Measurements from ENCODE around the gene TRIO. TPM values are rescaled to one million over a fixed set of nuclear protein-coding genes. Genes with fewer than 3 reads are reported as not detected.

Gene TRIO
- total RNA-seq, 6 donors from 2014 or later: 138 to 408 (median 156) TPM

GRCh38 chr5:14215901-14216300 is 72.8 kb downstream of the TRIO start:
- no peak for DNase-seq
- H3K4me3 ChIP-seq: no peak overlapping the region
- H3K9me3 ChIP-seq: no peaks in the 10 kb centered on the region
- WGBS, 2 donors: 94 to 95% methylated on average over 6 of the region's 6 CpGs
- TF ChIP-seq CTCF (IDR thresholded peaks at IDR 0.05): no peak
- TF ChIP-seq EP300 (IDR thresholded peaks at IDR 0.05): no peak
- TF ChIP-seq POLR2AphosphoS5 (IDR thresholded peaks at IDR 0.05): no peak
- TF ChIP-seq POLR2A (IDR thresholded peaks at IDR 0.05): no peak
- no peaks in the 10 kb centered on the region for H3K27me3 ChIP-seq
- ATAC-seq (ENCODE audit: low FRiP score in 2 of 2): no peak
- H3K4me1 ChIP-seq: peaks cover 45 to 72% (median 54%) of the 10 kb centered on the region in 4 donors
- peak overlapping the region in 1 of 4 donors; percentile 19 for H3K27ac ChIP-seq
- H3K36me3 ChIP-seq: no peaks in the 10 kb centered on the region

GRCh38 chr5:14216372-14216771 is 73.2 kb downstream of the TRIO start:
- peak overlapping the region in 3 of 4 donors; percentile 17 to 58 (median 19) for H3K27ac ChIP-seq
- 97% methylated on average over 2 of the region's 2 CpGs for WGBS, 2 donors
- TF ChIP-seq POLR2AphosphoS5 (IDR thresholded peaks at IDR 0.05) (no peak), CTCF (IDR thresholded peaks at IDR 0.05) (no peak), EP300 (IDR thresholded peaks at IDR 0.05) (no peak), POLR2A (IDR thresholded peaks at IDR 0.05) (no peak)

GRCh38 chr5:14216902-14217301 is 73.8 kb downstream of the TRIO start:
- ATAC-seq (ENCODE audit: low FRiP score in 2 of 2) (peak; percentile 52 to 85), DNase-seq (peak in 1 of 2 donors; percentile 69)
- H3K27ac ChIP-seq: peak overlapping the region; percentile 58 to 82 (median 66)
- H3K4me1 ChIP-seq: peaks cover 49 to 73% (median 53%) of the 10 kb centered on the region in 4 donors
- no peak overlapping the region for H3K4me3 ChIP-seq
- H3K36me3 ChIP-seq: no peaks in the 10 kb centered on the region
- WGBS, 2 donors: 83 to 84% methylated on average over 5 to 7 of the region's 7 CpGs
- TF ChIP-seq EP300 (IDR thresholded peaks at IDR 0.05) (peak in 1 of 4 donors; percentile 42), POLR2A (IDR thresholded peaks at IDR 0.05) (no peak), POLR2AphosphoS5 (IDR thresholded peaks at IDR 0.05) (peak in 1 of 2 donors; percentile 31)
- H3K27me3 ChIP-seq: no peaks in the 10 kb centered on the region
- H3K9me3 ChIP-seq: no peaks in the 10 kb centered on the region

More at GRCh38 chr5:14216372-14216771, 73.2 kb downstream of the TRIO start:
- Histone ChIP-seq H3K4me3 (no peak overlapping the region), H3K4me1 (peaks cover 49 to 76% (median 53%) of the 10 kb centered on the region in 4 donors), H3K9me3 (no peaks in the 10 kb centered on the region), H3K27me3 (no peaks in the 10 kb centered on the region), H3K36me3 (no peaks in the 10 kb centered on the region)
- no peak for DNase-seq
- no peak for ATAC-seq (ENCODE audit: low FRiP score in 2 of 2)

GRCh38 chr5:14217587-14217986 is 74.4 kb downstream of the TRIO start:
- Histone ChIP-seq H3K27me3 (no peaks in the 10 kb centered on the region), H3K4me3 (no peak overlapping the region), H3K4me1 (peaks cover 43 to 72% (median 51%) of the 10 kb centered on the region in 4 donors), H3K9me3 (no peaks in the 10 kb centered on the region), H3K36me3 (no peaks in the 10 kb centered on the region), H3K27ac (peak overlapping the region; percentile 58 to 82 (median 66))
- DNase-seq (peak in 1 of 2 donors; percentile 59), ATAC-seq (ENCODE audit: low FRiP score in 2 of 2) (no peak)
- 56 to 80% methylated on average over 4 of the region's 4 CpGs for WGBS, 2 donors
- TF ChIP-seq POLR2A (IDR thresholded peaks at IDR 0.05) (no peak), EP300 (IDR thresholded peaks at IDR 0.05) (no peak), CTCF (IDR thresholded peaks at IDR 0.05) (no peak), POLR2AphosphoS5 (IDR thresholded peaks at IDR 0.05) (no peak)

- WGBS, 2 donors: 75 to 79% methylated on average over 3 of the region's 3 CpGs
- H3K27ac ChIP-seq: peak overlapping the region; percentile 65 to 82 (median 77)
- DNase-seq (no peak), ATAC-seq (ENCODE audit: low FRiP score in 2 of 2) (no peak)
- H3K4me1 ChIP-seq: peaks cover 39 to 73% (median 50%) of the 10 kb centered on the region in 4 donors
- no peak overlapping the region for H3K4me3 ChIP-seq
- H3K36me3 ChIP-seq: no peaks in the 10 kb centered on the region
- H3K9me3 ChIP-seq: no peaks in the 10 kb centered on the region
- H3K27me3 ChIP-seq: no peaks in the 10 kb centered on the region
- TF ChIP-seq POLR2A (IDR thresholded peaks at IDR 0.05) (no peak), CTCF (IDR thresholded peaks at IDR 0.05) (no peak), EP300 (IDR thresholded peaks at IDR 0.05) (no peak), POLR2AphosphoS5 (IDR thresholded peaks at IDR 0.05) (no peak)
These were observed 74.9 kb downstream of the TRIO start for GRCh38 chr5:14218011-14218410.

Measured in upper lobe of left lung (tissue), 6 donors.